AG09319 (cell line): ENCODE results near the gene TMEM244.

ENCODE experiments used
- DNase-seq: peaks from one replicate; pipeline ENCODE4 v3.0.0-alpha.2; 2010; ENCODE audit warnings: low read depth; ENCODE audit errors: extremely low read depth
- TF ChIP-seq, protein P1 (sequence below): IDR thresholded peaks from 2 replicates; pipeline ENCODE4 v1.5.1; 2011; ENCODE audit warnings: low read depth, mild to moderate bottlenecking, inconsistent platforms, low read length, moderate library complexity

TMEM244 gene

GRCh38 chr6:129790785-129791184 is 70.3 kb downstream of the TMEM244 start:
- TF ChIP-seq, protein P1, sequence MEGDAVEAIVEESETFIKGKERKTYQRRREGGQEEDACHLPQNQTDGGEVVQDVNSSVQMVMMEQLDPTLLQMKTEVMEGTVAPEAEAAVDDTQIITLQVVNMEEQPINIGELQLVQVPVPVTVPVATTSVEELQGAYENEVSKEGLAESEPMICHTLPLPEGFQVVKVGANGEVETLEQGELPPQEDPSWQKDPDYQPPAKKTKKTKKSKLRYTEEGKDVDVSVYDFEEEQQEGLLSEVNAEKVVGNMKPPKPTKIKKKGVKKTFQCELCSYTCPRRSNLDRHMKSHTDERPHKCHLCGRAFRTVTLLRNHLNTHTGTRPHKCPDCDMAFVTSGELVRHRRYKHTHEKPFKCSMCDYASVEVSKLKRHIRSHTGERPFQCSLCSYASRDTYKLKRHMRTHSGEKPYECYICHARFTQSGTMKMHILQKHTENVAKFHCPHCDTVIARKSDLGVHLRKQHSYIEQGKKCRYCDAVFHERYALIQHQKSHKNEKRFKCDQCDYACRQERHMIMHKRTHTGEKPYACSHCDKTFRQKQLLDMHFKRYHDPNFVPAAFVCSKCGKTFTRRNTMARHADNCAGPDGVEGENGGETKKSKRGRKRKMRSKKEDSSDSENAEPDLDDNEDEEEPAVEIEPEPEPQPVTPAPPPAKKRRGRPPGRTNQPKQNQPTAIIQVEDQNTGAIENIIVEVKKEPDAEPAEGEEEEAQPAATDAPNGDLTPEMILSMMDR = no peak
- DNase-seq = no peak

DNA sequence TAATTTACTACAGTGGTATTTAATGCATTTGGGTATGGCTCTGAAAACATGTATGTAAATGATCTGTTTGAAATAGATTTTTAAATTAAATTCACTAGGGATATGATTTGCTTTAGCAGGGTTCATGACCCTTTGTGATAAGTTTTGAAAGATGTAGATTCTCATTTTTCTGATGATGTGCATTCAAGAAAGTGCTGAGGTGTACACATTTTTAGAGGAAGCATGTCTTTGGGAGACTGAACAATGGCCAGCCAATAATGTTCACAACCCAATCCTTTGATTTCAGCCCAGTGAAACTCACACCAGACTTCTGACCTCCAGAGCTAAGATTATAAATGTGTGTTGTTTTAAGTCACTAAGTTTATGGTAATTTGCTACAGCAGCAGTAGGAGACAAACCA is 71.1 kb downstream of the TMEM244 start:
- no peak for DNase-seq
- TF ChIP-seq, protein P1 = no peak

GRCh38 chr6:129787816-129788215 is 73.3 kb downstream of the TMEM244 start:
- TF ChIP-seq, protein P1 = no peak
- no peak for DNase-seq

- no peak for DNase-seq
- TF ChIP-seq, protein P1 = no peak
Observed at GRCh38 chr6:129786548-129786947, 74.6 kb downstream of the TMEM244 start.

DNA sequence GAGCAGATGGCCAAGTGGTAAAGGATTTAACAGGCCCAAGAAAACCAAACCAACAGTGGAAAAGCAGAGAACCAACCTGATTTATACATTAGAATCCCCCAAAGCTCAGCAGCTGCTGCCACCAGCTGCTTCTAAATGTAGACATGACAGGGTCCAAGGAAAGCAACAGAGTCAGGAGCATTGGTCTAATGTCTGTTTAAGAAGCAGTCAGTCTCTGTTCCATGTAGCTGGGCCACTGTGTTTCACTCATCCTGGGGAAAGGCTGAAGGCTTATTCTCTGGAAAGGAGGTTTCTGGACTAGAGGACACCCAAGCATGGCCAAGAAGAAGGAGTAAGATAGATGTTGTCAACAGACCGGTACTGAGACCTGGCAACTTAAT is 75.4 kb downstream of the TMEM244 start:
- no peak for DNase-seq
- TF ChIP-seq, protein P1 = no peak

- TF ChIP-seq, protein P1 = no peak
Observed at GRCh38 chr6:129785047-129785755, 75.9 kb downstream of the TMEM244 start.

More at GRCh38 chr6:129785047-129785755, 75.9 kb downstream of the TMEM244 start:
- no peak for DNase-seq
